Left renal pelvis (tissue), 4 donors: ENCODE measurements around the gene SH3TC2. TPM values are rescaled to one million over a fixed set of nuclear protein-coding genes. Genes with fewer than 3 reads are reported as not detected.
"Not testable (repeated sequence)": the region's sequence is repeated elsewhere in the genome, so short reads cannot be mapped to it uniquely, and the experiment has no call there.

Experiments used
- DNase-seq, 4 donors: peaks; one replicate each; pipeline ENCODE4 v3.0.0-alpha.2; 2013; ENCODE audit warnings: low read depth in 4 of 4, low spot score in 3 of 4
- polyA plus RNA-seq, 4 donors: library from polyadenylated mRNA; unstranded; fragments of 120-200 nt; gene quantifications; one replicate each; pipeline ENCODE4 v1.2.1, GENCODE V29; 2013; ENCODE audit not compliant: insufficient read length in 4 of 4

Gene SH3TC2
- 1 to 10 TPM in 3 of 4 donors, under 1 TPM in 1; 0.85 to 2.7 (median 1.3) TPM for polyA plus RNA-seq

- no peak for DNase-seq
Measured at GRCh38 chr5:149063017-149063687, at the start of gene SH3TC2. Gene SH3TC2, minus strand, starts transcription at chr5:149063062. Its CDS starts 40 bp downstream, at chr5:149063022.

DNA sequence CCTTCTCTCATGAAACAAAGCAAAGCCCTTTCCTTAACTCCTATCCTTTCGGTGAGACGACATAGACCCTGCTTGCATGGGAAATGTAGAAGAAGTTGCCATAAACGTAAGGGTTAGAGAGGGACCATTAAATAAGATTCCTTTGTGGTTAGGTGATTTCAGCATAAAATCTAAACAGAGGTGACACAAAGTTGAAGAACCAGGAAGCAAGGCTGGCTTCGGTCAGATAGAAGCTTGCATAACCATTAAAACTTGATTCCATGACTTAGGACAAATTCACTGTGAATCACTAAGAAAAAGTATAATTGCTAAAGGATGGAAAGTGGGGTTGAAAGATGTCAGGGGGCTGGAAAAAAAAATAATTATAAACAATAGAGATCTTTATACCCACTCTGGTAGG, 47.5 kb upstream of the SH3TC2 start:
- no peak for DNase-seq

- no peak for DNase-seq
Measured at GRCh38 chr5:149108651-149109280, 45.9 kb upstream of the SH3TC2 start.

- no peak for DNase-seq
Measured at GRCh38 chr5:149100331-149100730, 37.5 kb upstream of the SH3TC2 start.

GRCh38 chr5:149099920-149100319, 37.1 kb upstream of the SH3TC2 start:
- no peak for DNase-seq

DNA sequence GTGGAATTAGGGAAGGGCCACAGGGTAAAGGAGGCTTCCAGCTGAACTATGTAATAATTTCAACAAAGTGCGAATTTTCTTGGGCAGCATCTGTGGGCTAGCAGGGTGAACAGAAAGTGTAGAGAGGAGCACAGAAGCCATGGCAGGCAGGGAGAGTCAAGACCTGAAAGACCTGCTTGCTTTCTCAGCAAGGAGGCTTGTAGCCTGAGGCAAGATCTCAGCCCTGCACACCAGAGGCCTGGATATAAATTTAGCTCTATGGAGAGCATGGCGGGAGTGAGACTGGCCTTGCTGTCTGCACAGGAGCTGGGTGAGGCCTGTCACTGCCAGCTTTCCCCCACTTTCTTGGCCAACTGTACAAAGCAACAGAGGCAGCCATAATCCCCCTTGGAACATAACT, 32.1 kb upstream of the SH3TC2 start:
- no peak for DNase-seq

- no peak for DNase-seq
Measured at GRCh38 chr5:149093625-149094024, 30.8 kb upstream of the SH3TC2 start.

DNA sequence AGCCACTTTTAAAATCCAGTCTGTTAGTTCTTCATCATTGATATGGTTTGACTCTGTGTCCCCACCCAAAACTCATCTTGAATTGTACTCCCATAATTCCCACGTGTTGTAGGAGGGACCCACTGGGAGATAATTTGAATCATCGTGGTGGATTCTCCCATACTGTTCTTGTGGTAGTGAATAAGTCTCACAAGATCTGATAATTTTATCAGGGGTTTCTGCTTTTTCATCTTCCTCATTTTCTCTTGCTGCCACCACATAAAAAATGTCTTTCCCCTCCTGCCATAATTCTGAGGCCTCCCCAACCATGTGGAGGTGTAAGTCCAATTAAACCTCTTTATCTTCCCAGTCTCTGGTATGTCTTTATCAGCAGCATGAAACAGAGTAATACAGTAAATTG, 26.9 kb upstream of the SH3TC2 start:
- no peak for DNase-seq

GRCh38 chr5:149088686-149089085, 25.8 kb upstream of the SH3TC2 start:
- no peak for DNase-seq

DNA sequence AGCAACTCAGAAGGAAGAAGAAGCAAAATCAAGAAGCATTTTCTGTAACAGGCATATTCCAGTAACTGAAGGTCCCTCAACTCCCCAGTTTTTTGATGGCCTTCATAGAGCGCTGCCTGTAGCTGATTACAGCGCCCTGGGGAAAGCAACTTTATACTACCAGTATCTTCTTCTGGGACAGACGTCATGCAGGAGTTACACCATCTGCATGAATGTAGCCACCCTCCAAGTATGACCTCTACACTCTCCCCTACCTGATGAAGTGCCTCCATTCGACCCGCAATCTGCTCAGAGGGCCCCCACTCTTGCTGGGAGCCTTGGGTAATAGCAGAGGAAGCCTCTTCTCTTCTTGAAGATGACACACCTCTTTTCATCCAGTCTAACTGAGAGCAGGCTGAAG, 21.0 kb upstream of the SH3TC2 start:
- no peak for DNase-seq

DNA sequence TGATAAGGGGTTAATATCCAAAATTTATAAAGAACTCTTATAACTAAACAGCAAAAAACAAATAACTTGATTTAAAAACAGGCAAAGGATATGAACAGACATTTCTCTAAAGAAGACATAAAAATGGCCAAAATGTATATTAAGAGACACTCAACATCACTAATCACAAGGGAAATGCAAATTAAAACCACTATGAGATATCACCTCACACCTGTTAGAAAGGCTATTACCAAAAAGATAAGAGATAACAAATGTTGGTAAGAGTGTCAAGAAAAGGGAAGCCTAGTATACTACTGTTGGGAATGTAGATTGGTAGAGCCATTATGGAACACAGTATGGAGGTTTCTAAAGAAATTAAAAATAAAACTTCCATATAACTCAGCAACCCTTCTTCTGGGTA, 19.4 kb upstream of the SH3TC2 start:
- no peak for DNase-seq

- DNase-seq: no peak
Measured at GRCh38 chr5:149080294-149080693, 17.4 kb upstream of the SH3TC2 start.

- DNase-seq: no peak
Measured at GRCh38 chr5:149079883-149080282, 17.0 kb upstream of the SH3TC2 start.

DNA sequence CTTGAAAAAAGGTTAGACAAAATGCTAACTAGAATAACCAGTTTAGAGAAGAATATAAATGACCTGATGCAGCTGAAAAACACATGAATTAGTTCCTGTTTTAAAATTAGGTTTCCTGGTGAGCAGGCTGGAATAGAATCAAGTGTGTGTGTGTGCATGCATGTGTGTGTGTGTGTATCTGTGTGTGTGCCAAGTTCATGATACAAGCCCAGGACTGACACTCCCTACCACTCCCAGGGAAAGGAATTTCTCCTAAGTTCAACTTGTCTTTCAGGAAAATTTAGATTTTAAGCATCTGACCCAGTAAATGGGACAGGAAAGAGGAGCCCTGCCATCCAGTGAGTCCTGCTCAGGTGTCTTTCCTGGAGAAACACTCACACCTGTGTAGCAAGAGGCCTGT, 11.2 kb upstream of the SH3TC2 start:
- not testable (repeated sequence) for DNase-seq

- no peak for DNase-seq
Measured at GRCh38 chr5:149073213-149073612, 10.4 kb upstream of the SH3TC2 start.

DNA sequence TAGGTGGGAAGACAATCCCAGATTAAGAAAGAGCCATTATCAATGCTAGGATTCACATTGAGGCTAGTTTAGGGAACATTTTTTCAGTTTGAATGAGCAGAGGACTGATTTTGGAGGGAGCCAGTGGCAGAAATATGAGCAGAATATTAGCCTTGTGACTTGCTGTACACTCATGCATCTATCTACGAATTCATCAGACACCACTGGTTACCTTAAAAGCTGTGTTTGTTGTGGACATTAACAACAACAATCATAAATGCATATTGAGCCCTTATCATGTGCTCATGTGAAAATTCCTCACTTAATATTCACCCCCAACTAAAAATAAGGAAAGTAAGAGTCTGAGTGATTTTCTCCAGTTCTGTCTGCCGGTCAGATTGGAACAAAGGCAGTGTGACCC, 9.9 kb upstream of the SH3TC2 start:
- no peak for DNase-seq

DNA sequence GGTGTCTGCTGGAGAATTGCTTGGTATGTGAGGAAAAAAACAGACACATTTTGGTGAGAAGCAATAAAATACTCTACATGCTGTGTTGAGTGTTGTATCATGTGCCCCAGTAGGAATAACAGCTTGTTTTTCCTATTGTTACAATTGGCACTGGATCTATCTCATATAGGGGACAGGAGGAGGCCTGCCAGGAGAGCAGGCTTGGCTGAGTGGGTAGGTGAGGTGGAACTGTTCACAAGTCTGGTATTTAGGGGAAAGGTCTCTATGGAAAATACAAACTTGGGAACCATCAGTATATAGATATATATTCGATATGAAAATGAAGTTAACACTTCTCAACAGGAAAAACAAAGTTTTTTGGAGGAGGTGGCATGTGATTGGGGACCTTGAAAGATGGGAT, 9.5 kb upstream of the SH3TC2 start:
- no peak for DNase-seq

DNA sequence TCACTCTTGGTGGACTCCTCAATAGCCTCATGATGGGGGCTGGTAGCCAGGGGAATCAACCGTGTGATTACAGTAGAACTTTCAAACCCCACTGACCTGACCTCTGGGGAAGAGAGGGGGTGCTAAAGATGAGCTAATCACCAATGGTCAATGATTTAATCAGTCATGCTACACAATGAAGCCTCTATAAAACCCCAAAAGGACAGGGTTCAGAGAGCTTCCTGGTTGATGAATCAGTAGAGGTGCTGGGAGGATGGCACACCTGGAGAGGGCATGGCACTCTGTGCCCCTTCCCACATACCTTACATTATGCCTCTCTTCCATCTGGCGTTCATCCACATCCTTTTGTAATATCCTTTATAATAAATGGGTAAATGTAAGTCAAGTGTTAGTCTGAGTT, 8.9 kb upstream of the SH3TC2 start:
- DNase-seq: no peak

- no peak for DNase-seq
Measured at GRCh38 chr5:149071216-149071615, 8.4 kb upstream of the SH3TC2 start.

- no peak for DNase-seq
Measured at GRCh38 chr5:149069711-149070110, 6.8 kb upstream of the SH3TC2 start.

DNA sequence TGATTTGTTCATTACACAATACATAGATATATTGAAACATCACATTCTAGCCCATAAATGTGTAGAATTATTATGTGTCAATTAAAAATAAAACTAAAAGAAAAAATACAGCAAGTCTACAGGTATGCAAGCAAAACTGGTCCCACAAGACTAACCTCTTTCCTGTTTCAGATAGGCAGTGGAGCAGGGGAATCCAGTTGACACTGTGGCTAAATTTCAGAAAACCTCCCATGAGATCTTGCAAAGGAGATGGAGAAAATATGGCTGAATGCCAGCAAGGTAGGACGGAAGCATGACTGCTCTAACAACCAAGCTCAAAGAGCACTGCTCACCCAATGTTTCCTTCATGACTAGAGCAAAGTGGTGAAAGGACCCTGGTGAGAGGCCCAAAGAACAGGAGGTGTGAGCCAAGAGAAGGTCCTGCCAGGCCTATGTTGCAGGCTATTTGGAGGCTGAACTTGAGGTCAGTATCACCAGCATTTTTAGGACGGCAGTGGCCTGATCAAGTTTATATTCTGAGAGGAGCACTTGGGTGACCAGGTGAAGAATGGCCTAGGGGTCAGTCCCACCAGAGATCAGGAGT, 1.1 kb upstream of the SH3TC2 start:
- no peak for DNase-seq

GRCh38 chr5:149062371-149063016, 368 bp downstream of the SH3TC2 start:
- DNase-seq: no peak
